ENCODE data around the gene BACE2.

BACE2 gene

GRCh38 chr21:41267346-41267745, 99.4 kb downstream of the BACE2 start:
- no peak overlapping the region for H3K4me3 ChIP-seq (ENCODE audit: low read length)
- DNase-seq (ENCODE audit: low read depth) = no peak
- TF ChIP-seq CTCF (IDR thresholded peaks at IDR 0.05; ENCODE audit: insufficient read depth, low read depth, low read length, missing control alignments) = no peak

GRCh38 chr21:41269535-41269934, 101.6 kb downstream of the BACE2 start:
- H3K4me3 ChIP-seq (ENCODE audit: low read length) = no peak overlapping the region
- no peak for TF ChIP-seq CTCF (IDR thresholded peaks at IDR 0.05; ENCODE audit: insufficient read depth, low read depth, low read length, missing control alignments)
- DNase-seq (ENCODE audit: low read depth) = no peak

GRCh38 chr21:41277196-41277595, 109.2 kb downstream of the BACE2 start:
- no peak overlapping the region for H3K4me3 ChIP-seq (ENCODE audit: low read length)
- DNase-seq (ENCODE audit: low read depth) = no peak
- TF ChIP-seq CTCF (IDR thresholded peaks at IDR 0.05; ENCODE audit: insufficient read depth, low read depth, low read length, missing control alignments) = no peak

- no peak overlapping the region for H3K4me3 ChIP-seq (ENCODE audit: low read length)
- no peak for DNase-seq (ENCODE audit: low read depth)
- TF ChIP-seq CTCF (IDR thresholded peaks at IDR 0.05; ENCODE audit: insufficient read depth, low read depth, low read length, missing control alignments) = no peak
These were observed 109.9 kb downstream of the BACE2 start for GRCh38 chr21:41277846-41278245.

GRCh38 chr21:41280115-41280919, 112.4 kb downstream of the BACE2 start:
- H3K4me3 ChIP-seq (ENCODE audit: low read length) = no peak overlapping the region
- DNase-seq (ENCODE audit: low read depth) = no peak
- TF ChIP-seq CTCF (IDR thresholded peaks at IDR 0.05; ENCODE audit: insufficient read depth, low read depth, low read length, missing control alignments) = no peak

- DNase-seq (ENCODE audit: low read depth) = no peak
- no peak overlapping the region for H3K4me3 ChIP-seq (ENCODE audit: low read length)
- no peak for TF ChIP-seq CTCF (IDR thresholded peaks at IDR 0.05; ENCODE audit: insufficient read depth, low read depth, low read length, missing control alignments)
These were observed 114.5 kb downstream of the BACE2 start for GRCh38 chr21:41282412-41282811.
